ENCODE measurements around the gene ENPP4. TPM values are rescaled to one million over a fixed set of nuclear protein-coding genes. Genes with fewer than 3 reads are reported as not detected.
"Not testable (repeated sequence)": the region's sequence is repeated elsewhere in the genome, so short reads cannot be mapped to it uniquely, and the experiment has no call there.

Gene ENPP4
- total RNA-seq, 4 donors from 2014 or later: 1.9 to 7.2 (median 4.5) TPM

GRCh38 chr6:46136831-46137230 lies 7.0 kb downstream of the ENPP4 start:
- no peak overlapping the region for H3K4me3 ChIP-seq (ENCODE audit: low read depth, poor library complexity, severe bottlenecking)
- WGBS, 2 donors: 59 to 70% methylated on average over 2 of the region's 2 CpGs
- no peak for DNase-seq (ENCODE audit: low spot score in 2 of 2)
- no peak for TF ChIP-seq CTCF (IDR thresholded peaks at IDR 0.05)
- TF ChIP-seq POLR2A (IDR thresholded peaks at IDR 0.05): no peak
- intact Hi-C loops (cut with DNase I; ENCODE audit: low total_unique reads): no loop called here

- TF ChIP-seq CTCF (IDR thresholded peaks at IDR 0.05) (no peak), POLR2A (IDR thresholded peaks at IDR 0.05) (no peak)
- no peak for DNase-seq (ENCODE audit: low spot score in 2 of 2)
Measured at GRCh38 chr6:46137387-46137786, 7.6 kb downstream of the ENPP4 start.

GRCh38 chr6:46138281-46138680 lies 8.5 kb downstream of the ENPP4 start:
- DNase-seq (ENCODE audit: low spot score in 2 of 2): no peak
- WGBS, 2 donors: 75 to 92% methylated on average over 1 of the region's 1 CpG
- H3K4me3 ChIP-seq (ENCODE audit: low read depth, poor library complexity, severe bottlenecking): no peak overlapping the region
- TF ChIP-seq CTCF (IDR thresholded peaks at IDR 0.05) (no peak), POLR2A (IDR thresholded peaks at IDR 0.05) (no peak)
- intact Hi-C loops (cut with DNase I; ENCODE audit: low total_unique reads): no loop called here

More at GRCh38 chr6:46137387-46137786, 7.6 kb downstream of the ENPP4 start:
- WGBS, 2 donors: 84 to 92% methylated on average over 2 of the region's 2 CpGs
- H3K4me3 ChIP-seq (ENCODE audit: low read depth, poor library complexity, severe bottlenecking): no peak overlapping the region
- intact Hi-C loops (cut with DNase I; ENCODE audit: low total_unique reads): no loop called here

GRCh38 chr6:46144270-46144669 lies 14.5 kb downstream of the ENPP4 start:
- intact Hi-C loops (cut with DNase I; ENCODE audit: low total_unique reads): no loop called here
- no peak for TF ChIP-seq POLR2A (IDR thresholded peaks at IDR 0.05)
- no peak for TF ChIP-seq CTCF (IDR thresholded peaks at IDR 0.05)
- DNase-seq (ENCODE audit: low spot score in 2 of 2): no peak
- H3K4me3 ChIP-seq (ENCODE audit: low read depth, poor library complexity, severe bottlenecking): no peak overlapping the region
- WGBS, 2 donors: 78 to 88% methylated on average over 1 of the region's 1 CpG

GRCh38 chr6:46149066-46149465 lies 19.3 kb downstream of the ENPP4 start:
- 85 to 91% methylated on average over 3 of the region's 3 CpGs for WGBS, 2 donors
- DNase-seq (ENCODE audit: low spot score in 2 of 2); H3K4me3 ChIP-seq (ENCODE audit: low read depth, poor library complexity, severe bottlenecking); intact Hi-C loops (cut with DNase I; ENCODE audit: low total_unique reads): not testable (repeated sequence)

GRCh38 chr6:46156701-46157100 lies 26.9 kb downstream of the ENPP4 start:
- DNase-seq (ENCODE audit: low spot score in 2 of 2): no peak
- H3K4me3 ChIP-seq (ENCODE audit: low read depth, poor library complexity, severe bottlenecking): no peak overlapping the region
- intact Hi-C loops (cut with DNase I; ENCODE audit: low total_unique reads): no loop called here
- TF ChIP-seq CTCF (IDR thresholded peaks at IDR 0.05): no peak
- TF ChIP-seq POLR2A (IDR thresholded peaks at IDR 0.05): no peak
